NCI-H1092 (cell line): ENCODE results near the gene FBXO21.

Source experiments
- DNase-seq: peaks from one replicate; lab custom pipeline; 2025; lab: John Stamatoyannopoulos, UW

FBXO21 gene

DNA sequence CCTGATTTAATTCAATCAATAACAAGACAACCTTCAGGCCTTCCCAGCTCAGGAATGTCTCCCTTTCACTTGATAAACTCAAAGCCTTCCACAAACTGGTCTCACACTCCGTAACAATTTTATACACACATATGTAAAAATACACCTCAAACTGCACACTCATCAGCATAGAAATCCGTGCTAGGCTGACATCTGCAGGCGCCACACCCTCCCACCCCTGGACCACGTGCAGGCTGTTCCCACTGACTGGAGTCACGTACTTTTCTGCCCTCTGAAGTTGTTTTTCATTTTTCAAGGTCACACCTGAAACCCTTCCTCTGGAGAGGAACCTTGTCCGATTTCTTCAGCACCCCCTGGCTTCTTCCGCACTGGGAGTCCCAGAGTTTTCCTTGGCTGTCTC is 27.6 kb downstream of the FBXO21 start:
- no peak for DNase-seq

DNA sequence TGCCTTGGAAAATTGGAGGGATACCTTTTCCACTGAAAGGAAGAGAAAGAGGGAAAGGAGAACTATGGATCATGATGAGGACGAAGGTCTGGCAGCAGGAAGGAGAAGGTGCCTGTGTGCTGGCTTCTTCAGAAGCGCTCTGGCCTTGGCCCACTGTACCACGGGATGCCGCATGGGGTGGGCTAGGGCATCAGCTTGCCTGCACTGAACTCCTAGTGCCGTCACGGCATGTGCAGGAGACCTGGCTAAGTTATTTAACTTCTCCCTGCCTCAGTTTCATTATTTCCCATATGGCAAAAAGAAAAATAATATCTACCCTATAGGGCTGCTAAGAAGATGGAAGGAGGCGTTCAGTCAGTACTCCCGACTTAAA is 28.1 kb downstream of the FBXO21 start:
- no peak for DNase-seq

DNA sequence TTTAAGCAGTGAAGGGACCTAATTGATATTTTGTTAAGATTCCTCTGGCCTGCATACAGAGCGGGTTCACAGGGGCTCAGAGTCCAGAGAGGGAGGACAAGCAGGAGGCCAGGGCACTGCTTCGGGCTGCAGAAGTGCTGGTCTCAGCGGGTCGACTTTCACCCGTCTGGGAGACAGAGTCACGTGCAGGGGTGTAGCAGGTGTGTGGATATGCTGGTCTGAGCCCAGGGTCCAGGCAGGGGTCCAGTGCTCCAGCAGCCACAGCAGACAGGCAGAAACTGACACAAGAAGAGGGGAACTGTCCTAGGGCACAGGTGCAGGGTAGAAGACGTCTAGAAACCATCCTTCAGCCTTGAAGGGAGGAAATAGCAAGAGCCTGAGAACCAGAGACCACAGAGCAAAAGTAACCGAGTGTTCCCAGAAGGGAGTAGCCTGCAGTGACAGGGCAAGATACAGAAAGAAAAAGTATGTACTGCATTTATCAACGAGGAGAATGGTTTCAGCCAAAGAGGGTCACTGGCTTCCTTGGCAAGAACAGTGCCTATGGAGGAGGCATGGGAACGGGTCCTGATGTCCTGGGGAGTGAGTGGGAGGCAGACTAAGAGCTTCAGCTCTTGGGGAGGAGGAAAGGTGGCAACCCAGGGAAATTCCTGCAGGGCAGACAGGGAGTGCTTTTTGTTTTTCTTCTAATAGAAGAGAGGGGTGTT is 28.7 kb downstream of the FBXO21 start:
- no peak for DNase-seq

DNA sequence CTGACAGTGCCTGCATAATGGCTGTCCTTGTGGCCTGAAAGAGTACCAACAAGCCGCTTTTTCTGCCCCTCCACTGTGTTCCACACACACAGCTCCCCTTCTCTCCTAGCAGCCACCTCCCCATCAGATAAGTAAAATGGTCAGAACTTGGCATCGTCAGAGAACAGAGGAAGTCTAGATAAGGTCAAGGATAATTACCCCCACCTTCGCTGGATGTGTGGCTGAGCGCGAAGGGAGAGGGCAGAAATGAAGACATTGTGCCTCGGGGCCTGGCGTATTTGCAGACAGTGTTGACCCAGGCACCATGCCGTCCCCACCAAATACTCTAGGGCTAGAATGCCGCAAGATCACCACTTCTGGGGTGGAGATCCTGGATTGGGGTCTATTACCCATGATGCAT is 30.6 kb downstream of the FBXO21 start:
- DNase-seq, result no peak

DNA sequence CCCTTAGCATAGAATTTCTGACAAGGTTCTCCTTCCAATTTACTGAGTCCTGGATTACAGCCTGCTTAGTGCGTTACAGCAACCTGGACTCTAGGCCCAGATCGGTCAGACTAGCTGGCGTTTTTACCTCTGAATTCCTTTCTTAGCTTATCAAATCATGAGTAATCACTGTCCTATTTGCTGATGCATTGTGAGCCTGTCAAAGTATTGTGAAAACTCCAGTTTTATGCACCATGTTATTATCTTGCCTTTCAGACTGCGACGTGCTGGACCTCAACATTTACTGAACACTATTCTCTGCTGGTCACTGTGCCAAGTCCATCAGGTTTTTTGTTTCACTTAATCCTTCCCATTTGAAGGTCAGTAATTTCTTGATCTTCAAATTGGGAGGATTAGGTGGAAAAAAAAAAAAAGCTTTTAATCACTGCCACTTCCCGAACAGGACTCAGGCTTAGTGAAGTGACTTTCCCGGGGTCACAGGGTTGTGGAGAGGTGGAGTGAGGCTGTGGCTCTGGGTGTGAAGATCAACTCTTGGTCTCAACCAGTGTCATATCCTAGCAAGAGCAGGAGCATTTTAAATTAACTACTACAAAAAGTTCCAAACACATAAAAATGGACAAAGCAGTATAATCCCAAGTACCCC is 31.2 kb downstream of the FBXO21 start:
- no peak for DNase-seq

DNA sequence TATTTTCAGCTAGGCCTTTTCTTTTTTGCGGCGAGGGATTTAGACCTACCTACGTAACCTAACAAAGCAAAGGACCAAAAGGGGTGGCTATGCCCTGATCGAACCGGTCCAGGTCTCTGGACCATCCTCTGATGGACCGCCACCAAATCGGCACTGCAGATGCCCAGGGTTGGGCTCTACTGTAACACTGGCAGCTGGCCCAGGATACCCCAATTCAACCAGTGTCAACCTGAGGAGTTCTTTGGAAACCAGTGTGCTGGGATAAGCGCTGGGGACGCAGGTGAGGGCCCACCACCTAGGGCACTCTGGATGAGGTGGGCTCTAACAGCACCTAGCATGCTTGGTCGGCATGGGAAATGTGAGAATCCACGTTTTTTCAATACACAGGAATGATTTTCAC is 32.2 kb downstream of the FBXO21 start:
- no peak for DNase-seq

DNA sequence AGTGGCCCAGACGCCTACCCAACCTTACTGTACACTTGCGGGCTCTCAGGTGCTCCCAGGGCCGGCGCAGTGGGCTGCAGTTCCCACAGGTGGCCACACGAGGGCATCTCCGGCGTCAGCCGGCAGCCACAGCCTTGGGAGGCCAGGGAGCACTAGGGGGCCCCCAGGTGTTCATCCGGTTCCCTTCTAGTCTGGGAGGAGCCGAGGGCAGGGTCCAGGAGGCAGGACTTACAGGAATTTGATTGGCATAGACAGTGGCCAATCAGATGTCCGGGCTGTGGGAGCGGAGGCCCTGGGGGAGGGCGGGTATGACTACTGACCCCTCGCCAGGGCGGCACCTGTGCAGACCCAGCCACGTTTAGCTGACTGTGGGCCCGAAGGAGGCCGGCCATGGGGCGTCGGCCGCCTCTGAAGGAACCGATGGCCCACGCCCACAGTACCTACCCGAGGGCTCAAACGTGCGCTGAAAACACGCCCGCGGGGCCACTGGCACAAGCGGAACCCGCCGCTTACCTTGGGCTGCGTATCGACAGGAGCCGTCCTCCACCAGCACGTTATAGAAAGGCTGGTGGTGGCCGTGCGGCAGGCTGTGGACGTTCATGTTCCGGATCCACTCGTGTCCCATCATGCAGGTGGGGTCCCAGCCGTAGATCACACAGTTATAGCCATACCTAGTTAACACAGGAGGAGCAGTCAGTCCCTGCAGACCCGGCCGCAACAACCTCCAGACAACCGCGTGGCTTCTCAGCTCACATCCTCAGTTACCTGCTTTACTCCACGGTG is 34.8 kb downstream of the FBXO21 start:
- DNase-seq, result peak; percentile 34

DNA sequence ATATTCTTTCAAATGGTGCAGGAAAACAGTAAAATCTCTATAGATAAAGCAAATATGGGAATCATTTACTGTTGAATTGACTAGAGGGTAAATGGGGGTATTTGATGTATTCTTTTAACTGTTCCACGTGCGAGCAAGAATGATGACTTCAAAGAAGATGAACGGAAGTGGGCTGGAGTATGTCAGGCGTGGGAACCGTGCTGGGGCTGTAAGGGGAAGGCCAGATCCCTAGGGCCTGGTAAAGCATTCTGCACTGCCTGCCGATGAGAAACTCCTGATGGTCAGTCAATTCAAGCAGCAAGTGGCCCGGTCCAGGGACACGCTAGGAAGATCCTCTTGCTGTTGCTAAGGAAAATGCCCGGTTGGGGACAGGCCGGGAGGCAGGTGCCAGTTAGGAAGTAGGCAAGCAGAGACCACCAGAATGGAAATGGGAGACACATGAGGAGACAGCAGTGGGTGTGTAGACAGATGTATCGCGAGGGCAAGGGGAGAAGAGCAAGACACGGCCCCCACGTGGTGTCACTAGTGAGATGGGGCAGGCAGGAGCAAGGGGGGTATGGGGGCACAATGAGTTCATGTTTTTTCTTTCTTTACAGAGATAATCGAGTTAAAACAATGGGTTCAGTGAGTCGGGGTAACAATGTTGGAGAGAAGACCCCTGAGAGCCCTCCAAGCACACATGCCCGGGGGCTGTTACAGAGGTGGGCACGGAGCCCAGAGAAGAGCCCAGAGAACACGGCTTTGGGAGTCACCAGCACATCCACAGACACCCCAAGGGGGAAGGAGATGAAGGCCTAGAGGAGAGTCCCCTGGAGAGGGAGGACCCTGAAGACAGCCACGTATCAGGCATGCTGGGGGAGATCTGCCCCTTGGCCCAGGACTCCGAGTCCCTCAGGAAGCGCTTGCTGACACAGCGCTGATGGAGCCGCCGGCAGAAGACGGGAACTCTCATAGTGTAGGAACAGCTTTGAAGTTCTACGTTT is 37.2 kb downstream of the FBXO21 start:
- no peak for DNase-seq

DNA sequence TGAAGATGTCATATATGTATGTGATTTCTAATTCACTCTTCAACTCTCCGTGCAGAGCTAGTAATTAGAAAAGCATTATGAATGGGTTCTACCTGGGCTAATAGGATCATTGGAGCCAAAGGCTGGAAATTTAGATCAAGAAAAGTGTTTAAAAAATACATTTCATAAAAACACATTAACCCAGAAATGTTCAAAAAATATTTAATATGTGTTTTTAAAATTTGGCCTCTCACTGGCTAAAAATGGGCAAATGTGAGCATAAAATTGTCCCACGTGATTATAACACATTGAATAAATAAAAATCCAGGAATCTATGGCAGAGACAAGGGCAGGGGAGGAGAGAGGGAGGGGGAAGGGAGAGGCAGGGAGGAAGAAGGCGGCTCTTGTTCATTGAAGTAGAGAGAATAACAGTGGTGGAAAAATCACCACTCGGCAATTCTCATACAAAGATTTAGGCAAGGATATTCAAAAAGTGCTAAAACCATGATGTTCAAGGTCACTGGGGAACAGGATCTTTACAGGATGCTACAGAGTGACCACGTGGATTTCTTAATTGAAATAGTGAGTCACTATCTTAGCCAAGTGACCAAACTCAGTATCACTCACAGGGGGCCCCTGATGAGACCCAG is 38.8 kb downstream of the FBXO21 start:
- no peak for DNase-seq

DNA sequence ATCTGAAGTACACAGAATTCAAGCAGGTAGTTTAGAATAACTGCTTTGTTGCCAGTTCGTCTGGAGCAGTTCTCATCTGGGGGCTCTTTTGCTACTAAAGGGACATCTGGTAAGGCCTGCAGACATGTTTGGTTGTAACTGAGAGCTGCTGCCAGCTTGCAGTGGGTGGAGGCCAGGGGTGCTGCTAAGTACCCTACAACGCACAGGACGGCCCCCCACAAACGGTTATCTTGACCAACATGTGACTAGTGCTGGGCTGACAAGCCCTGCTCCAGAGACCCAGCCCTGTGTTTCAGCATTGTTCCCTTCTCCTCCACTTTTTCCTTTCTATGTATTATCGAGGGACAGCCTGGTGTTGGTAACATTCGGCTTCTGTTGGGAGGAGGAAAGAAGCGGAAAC is 40.8 kb downstream of the FBXO21 start:
- DNase-seq, result no peak

DNA sequence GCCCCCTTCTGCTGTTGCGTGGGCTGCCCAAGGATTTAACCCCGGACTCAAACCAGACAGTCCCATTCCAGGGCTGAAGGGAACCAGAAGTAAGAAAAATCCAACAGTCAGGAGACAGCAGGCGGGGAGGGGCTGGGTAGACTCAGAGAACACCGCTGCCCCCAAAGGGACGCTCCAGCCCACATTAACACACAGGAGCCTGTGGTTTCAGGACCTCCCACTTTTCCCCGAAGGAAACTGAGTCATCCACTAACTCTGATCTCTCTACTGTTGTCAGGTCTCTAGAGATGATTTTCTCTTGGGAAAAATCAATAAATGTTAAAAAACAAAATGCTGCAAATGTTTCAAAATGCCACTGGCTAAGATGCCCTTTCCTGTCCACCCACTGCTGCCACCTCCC is 41.6 kb downstream of the FBXO21 start:
- no peak for DNase-seq

DNA sequence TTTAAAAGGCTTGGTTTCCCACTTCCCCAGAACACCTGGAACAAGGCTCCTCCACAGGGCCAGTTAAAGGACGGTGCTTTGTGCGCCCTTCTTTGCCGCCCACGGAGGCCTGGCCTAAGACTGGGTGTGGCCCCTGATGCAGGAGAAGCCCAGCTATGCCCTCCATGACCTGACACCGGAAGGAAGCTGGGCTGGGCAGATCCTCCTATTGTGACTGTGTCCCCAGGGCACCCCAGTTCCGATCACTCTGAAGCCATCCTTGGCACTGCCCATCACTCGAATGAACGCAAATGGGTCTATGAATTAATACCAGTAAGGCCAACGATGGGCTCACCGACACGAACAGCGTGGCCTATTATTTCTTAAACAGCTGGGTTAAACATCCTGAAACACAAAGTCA is 42.6 kb downstream of the FBXO21 start:
- DNase-seq, result no peak

DNA sequence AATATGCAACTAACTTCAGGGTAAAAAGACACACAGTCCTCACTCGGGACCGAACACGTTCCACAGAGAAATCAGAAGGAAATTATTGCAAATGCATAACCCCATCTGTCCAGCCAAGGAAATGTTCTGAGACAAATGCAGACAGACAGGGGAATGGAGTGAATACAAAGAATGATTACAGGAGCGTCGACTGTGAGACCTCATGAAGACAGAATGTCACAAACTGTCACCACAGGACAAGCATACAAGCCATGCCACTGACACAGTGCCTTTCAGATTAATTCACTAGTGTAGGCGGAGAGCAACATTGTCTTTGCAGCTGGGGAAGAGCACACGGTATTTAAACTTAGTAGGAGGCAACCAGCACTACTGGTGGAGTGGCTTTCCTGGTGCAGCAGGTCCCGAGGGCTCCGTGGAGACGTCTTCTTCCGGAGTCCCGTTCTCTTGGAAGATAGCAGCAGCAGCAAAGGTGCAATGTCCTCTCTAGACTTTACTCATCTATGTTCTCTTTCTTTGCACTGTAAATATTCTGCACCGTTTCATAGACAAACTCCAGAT is 44.6 kb downstream of the FBXO21 start:
- DNase-seq, result no peak

DNA sequence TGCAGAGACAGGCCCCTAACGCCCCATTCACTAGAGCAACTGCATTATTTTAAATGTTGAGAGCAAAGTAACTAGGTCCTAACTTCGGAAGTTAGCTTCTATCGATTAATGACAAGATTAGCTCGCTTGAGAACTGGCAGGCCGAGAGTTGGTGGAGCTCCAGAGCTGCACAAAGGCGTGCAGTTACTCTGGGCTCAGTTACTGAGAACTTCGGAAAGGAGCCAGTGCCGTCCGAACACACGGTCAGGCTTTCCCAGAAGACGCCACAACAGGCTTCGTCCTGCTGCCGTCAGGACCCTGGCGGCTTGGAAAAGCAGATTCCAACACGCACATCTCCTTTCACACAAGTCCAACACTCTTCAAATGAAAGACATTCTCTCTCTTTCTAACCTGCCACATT is 45.7 kb downstream of the FBXO21 start:
- no peak for DNase-seq

DNA sequence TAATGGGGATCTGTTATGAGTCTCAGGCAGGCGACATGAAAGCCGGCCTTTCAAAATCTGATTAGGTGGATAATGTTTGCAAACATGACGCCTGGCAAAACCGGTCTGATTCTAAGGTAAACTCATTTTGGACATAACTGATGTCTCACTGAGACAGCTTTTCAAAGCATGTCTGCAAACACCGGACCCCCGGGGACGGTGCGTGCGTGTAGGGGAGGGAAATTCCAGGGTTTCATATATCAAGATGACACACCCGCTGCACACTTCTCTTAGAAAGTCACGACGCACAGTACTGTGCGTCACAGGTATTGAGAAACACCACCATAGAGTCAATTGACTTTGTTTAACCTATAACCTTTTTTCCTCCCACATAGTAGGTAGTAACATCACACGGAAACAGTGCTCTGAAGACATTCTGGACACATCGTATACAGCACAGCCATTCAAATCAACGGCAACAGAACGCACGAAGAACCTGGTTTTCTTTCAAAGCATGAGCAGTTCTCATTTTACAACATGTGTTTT is 47.2 kb downstream of the FBXO21 start:
- DNase-seq, result no peak

DNA sequence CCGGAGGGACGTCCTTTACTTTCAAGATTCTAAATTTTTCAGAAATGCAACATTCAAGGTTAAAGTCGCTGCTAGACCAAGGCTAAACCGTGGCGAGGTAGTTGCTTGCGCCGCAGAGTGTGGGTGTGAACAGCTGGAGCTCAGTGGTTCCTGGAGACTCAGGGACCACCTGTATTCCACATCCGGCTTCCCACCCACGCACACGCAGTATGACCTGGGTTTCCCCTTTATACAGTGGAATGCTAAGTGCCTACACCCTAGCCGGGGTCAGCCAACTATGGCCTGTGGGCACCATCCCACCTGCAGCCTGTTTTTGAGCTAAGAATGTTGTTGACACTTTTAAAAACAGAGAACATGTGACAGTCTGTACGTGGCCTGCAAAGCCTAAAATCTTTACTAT is 48.2 kb downstream of the FBXO21 start:
- no peak for DNase-seq

DNA sequence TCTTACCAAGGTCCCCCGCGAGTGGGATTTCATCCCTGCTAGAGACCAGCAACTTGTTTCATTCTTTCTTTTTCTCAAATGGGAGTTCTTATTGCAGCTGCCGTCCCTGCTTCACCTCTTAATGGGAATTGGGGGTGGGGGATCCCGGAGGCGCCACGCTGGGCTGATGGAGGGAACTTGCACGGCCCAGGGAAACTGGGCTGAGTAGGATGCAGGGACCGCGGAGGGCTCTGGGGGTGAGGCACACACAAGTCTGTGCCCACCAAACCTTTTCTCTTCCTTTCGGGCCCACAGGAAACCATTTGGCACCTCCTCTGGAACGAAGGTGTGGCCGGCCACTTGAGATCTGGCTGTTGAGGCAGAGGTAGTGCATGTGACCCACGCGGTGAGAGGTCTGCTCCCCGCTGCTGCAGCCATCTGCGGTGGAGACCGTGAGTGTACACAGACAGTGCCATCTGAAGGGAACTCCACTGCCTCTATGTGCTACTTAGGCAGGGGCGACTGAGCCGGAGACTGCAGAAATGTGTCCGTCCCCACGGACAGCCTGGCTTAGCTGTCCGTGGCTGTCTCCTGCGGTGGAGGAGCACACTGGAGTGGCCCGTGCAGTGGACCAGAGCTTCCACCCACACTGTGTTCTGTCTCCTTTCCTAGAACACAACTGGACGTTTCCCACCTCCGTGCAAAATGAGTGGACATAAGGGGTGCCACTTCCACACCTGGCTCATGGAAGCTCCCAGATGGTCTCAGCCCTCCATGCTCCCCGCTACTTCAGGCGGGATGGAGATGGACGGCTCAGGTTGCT is 49.0 kb downstream of the FBXO21 start:
- peak; percentile 17 for DNase-seq

DNA sequence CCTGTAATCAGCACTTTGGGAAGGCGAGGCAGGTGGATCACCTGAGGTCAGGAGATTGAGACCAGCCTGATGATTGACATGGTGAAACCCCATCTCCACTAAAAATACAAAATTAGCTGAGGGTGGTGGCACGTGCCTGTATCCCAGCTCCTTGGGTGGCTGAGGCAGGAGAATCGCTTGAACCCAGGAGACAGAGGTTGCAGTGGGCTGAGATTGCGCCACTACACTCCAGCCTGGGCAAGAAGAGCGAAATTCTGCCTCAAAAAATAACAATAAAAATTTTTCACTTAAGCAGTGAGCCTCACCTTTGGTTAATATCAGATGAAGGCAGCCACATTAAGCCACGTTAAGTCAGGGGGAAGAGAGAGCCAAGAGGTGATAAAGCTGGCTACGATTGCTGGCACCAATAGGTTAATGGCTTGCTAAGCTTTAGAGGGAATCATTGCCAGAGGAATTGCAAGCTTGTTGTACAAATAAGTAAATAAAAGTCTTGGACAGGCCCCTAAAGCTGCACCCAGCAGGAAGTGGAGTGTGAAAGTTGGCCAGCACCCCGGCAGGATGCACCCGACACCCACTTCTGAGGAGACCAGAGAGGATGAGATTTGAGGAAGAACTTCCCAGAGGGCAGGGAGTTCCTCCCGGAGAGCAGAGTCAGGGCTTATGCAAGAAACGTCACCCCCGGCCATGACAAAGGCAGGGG is 49.7 kb downstream of the FBXO21 start:
- no peak for DNase-seq

DNA sequence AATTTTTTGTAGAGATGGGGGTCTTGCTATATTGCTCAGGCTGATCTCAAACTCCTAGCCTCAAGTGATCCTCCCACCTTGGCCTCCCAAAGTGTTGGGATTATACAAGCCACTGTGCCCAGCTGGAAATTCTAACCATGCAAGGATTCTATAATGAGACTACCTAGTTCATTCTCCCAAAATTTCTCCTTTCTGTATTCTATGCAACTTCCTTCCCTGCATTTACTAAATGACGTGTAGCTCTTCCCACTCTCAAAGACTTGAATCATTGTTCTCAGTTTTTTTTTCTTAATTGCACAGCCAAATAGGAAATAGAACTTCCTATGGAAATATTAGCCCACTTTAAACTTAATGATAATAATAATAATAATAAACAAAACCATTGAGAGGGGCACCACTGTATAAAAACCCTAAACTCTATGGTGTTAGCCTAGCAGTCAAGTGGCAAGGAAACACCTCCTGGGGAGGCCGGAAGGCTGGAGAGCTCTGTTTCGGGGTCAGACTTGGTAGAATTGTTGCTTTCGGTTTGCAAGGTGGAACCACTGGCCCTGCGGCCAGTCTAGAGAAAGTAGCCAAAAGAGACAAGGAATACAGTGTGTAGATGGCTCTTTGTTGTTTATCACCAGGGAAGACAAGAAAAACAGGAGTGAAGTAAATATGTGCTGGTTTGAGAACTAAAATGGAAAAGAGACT is 51.1 kb downstream of the FBXO21 start:
- no peak for DNase-seq
